HG03103 (cell line): ENCODE results near the gene RPS16.

Experiments
- ATAC-seq: cut with Tn5 transposase; IDR thresholded peaks from one replicate; pipeline ENCODE4 v1.9.1; 2021; ENCODE audit warnings: low read depth; ENCODE audit not compliant: unreplicated experiment

The RPS16 gene

GRCh38 chr19:39408392-39409207 is 27.1 kb downstream of the RPS16 start:
- no peak for ATAC-seq

- ATAC-seq = no peak
These were observed 27.9 kb downstream of the RPS16 start for GRCh38 chr19:39407660-39408391.

- ATAC-seq = no peak
These were observed 28.4 kb downstream of the RPS16 start for GRCh38 chr19:39407410-39407659.

DNA sequence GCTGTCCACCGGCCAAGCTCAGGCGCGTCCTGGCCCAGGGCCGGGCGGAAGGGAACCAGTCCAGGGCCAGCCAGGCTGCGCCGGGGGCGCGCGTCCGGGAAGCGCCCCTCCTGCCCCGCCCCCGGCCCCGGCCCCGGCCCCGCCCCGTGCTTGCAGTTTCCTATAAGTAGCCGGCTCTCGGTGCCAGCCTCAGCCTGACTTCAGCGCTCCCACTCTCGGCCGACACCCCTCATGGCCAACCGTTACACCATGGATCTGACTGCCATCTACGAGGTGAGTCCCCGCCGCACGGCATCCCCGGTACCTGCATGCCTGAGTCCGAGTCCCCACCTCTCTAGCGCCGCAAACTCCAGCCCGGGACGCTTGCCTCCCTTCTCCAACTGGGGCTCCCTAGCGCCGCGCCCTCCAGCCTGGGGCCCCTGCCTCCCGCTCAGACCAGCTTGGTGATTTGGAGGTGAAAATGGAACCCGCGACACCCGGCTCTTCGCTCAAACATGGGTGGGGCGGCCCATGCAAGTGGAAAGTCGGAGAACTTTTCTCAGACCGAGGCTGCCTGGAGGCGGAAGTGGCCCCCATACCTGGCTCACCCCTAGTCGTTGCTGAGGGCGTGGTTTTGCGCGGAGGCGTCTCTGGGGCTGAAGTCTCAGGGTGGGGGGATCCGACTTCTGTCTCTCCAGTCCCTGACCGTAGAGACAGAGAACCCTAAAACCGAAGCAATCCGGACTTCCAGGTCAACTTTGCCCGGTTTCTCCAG is 28.9 kb downstream of the RPS16 start, which contains the start of gene ZFP36:
ZFP36 (plus strand) TSS at position 192 of the 754 bp plus-strand sequence; CDS start at position 250, 58 bp downstream.
- ATAC-seq = no peak

GRCh38 chr19:39405958-39406655 is 29.6 kb downstream of the RPS16 start:
- no peak for ATAC-seq

- no peak for ATAC-seq
These were observed 30.3 kb downstream of the RPS16 start for GRCh38 chr19:39405261-39405957.

GRCh38 chr19:39403331-39404312 is 32.1 kb downstream of the RPS16 start:
- peak; percentile 28 for ATAC-seq

GRCh38 chr19:39402346-39403300 is 33.1 kb downstream of the RPS16 start:
- no peak for ATAC-seq

- no peak for ATAC-seq
These were observed 34.0 kb downstream of the RPS16 start for GRCh38 chr19:39401549-39402345.

GRCh38 chr19:39401070-39401548 is 34.6 kb downstream of the RPS16 start:
- no peak for ATAC-seq

GRCh38 chr19:39400061-39400460 is 35.7 kb downstream of the RPS16 start:
- no peak for ATAC-seq

GRCh38 chr19:39399668-39400050 is 36.1 kb downstream of the RPS16 start:
- ATAC-seq = no peak

GRCh38 chr19:39398297-39398864 is 37.4 kb downstream of the RPS16 start:
- no peak for ATAC-seq

GRCh38 chr19:39397360-39398296 is 38.1 kb downstream of the RPS16 start:
- ATAC-seq = peak; percentile 43

- ATAC-seq = peak; percentile 90
These were observed 44.9 kb downstream of the RPS16 start, which contains the start of the genes MED29 and PAF1 for GRCh38 chr19:39390751-39391437. Gene MED29, plus strand, starts transcription at chr19:39391378. Its CDS starts 45 bp downstream, at chr19:39391423. Gene PAF1, minus strand, starts transcription at chr19:39391106. Its CDS starts 242 bp downstream, at chr19:39390864.
